Measurements from ENCODE around the gene FAM193B.

GRCh38 chr5:177491429-177491945, 62.9 kb downstream of the FAM193B start:
- TF ChIP-seq POLR2A (IDR thresholded peaks at IDR 0.05): no peak
- TF ChIP-seq CTCF (IDR thresholded peaks at IDR 0.05): peak; percentile 25 to 70 (median 54)

Measured in Peyer's patch (tissue), 4 donors.